ENCODE data around the gene MAPK11.

- TF ChIP-seq CTCF (conservative IDR thresholded peaks at IDR 0.05 in 1 of 2, IDR thresholded peaks at IDR 0.05 in 1 of 2; ENCODE audit: low read depth in 1 of 2, low read length in 2 of 2) (no peak), EZH2 (IDR thresholded peaks at IDR 0.05; ENCODE audit: low read length, missing control alignments) (no peak)
Measured at GRCh38 chr22:50310031-50310722, 40.0 kb upstream of the MAPK11 start.

All from fibroblast of lung (primary cell).